Putamen (tissue), 1 donor: ENCODE data around the gene HSPBAP1.
"Not testable (repeated sequence)": the region's sequence is repeated elsewhere in the genome, so short reads cannot be mapped to it uniquely, and the experiment has no call there.

Experiments used
- DNase-seq: peaks from one replicate; pipeline ENCODE4 v3.0.0-alpha.2; 2016; ENCODE audit warnings: low spot score

HSPBAP1 gene

DNA sequence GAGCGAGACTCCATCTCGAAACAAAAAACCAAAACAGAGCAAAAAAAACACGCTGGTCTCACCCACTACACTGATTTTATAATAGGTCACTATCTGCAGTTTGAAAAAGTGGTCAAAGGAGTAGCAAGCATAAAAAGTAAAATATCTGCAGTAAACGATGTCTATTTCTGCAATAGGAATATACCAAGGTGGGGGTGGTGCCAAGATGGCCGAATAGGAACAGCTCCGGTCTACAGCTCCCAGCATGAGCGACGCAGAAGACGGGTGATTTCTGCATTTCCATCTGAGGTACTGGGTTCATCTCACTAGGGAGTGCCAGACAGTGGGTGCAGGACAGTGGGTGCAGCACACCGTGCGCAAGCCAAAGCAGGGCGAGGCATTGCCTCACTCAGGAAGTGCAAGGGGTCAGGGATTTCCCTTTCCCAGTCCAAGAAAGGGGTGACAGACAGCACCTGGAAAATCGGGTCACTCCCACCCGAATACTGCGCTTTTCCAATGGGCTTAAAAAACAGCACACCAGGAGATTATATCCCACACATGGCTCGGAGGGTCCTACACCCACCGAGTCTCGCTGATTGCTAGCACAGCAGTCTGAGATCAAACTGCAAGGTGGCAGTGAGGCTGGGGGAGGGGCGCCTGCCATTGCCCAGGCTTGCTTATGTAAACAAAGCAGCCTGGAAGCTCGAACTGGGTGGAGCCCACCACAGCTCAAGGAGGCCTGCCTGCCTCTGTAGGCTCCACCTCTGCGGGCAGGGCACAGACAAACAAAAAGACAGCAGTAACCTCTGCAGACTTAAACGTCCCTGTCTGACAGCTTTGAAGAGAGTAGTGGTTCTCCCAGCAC is 60.7 kb downstream of the HSPBAP1 start:
- DNase-seq = not testable (repeated sequence)

DNA sequence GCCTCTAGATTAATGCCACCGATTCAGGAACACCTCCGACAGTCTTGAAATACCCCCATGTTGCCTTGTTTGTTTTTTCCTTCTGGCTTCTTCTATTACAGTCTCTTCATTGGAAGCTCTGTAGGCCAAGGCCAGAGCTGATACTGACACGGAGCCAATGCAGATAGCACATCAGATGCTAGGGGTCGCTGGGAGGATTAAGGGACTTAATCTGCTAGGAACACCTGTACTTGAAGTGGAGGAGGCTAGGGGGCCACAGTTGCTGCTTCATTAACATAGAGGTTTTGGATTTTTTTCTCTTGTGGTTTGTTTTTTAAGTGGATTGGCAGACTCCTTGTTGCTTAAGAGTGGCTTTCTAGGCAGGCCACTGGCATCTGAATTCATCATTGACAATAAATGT is 63.4 kb downstream of the HSPBAP1 start:
- no peak for DNase-seq

DNA sequence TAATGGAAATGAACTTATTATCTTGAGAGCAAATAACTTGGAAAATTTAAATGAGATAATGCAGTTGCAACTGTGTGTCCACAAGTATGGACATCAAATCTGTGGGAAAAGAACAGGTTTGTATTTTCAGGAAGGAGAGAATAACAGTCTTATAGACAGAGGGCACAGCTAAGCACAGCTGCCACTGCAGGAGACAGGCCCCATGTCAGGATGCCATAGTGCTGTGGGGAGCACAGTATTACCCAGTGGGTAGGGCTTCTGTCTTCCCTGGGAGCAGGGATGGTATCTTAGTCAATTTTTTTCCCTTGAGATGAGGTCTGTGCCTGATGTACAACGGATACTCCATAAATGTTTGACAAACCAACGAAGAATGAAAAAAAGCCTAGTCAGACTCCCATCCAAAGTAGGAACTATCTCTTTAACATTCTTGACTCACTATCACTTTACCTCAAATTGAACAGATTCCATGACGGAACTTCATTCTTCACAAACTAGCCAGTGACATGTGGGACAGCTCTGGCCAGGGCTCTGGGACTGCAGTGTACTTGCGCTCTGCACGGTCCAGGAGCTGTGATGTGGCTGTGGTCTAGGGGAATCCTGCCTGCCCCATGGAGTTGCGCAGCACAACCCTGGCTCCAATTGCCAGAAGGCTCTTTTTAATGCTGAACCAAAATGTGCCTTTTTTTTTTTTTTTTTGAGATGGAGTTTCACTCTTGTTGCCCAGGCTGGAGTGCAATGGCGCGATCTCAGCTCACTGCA is 64.7 kb downstream of the HSPBAP1 start:
- no peak for DNase-seq

DNA sequence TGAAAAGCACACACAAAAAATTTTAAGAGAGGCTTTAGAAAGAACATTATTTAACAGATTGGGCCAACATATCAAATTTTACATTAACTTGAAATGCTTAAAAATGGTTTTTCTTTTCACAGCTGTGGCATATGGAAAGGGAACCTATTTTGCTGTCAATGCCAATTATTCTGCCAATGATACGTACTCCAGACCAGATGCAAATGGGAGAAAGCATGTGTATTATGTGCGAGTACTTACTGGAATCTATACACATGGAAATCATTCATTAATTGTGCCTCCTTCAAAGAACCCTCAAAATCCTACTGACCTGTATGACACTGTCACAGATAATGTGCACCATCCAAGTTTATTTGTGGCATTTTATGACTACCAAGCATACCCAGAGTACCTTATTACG is 65.4 kb downstream of the HSPBAP1 start:
- DNase-seq = no peak

DNA sequence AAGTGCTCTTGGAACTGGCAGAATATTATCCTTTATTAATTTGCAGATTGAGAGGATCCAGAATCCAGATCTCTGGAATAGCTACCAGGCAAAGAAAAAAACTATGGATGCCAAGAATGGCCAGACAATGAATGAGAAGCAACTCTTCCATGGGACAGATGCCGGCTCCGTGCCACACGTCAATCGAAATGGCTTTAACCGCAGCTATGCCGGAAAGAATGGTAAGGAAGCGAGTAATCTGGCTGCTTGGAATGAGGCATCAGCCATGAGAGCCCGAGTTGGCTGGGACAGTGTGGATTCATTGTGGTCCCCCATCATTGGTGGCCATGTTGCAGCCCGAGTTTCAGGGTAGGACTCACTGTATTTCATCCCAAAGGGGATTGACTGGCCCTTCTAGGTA is 65.9 kb downstream of the HSPBAP1 start:
- no peak for DNase-seq

DNA sequence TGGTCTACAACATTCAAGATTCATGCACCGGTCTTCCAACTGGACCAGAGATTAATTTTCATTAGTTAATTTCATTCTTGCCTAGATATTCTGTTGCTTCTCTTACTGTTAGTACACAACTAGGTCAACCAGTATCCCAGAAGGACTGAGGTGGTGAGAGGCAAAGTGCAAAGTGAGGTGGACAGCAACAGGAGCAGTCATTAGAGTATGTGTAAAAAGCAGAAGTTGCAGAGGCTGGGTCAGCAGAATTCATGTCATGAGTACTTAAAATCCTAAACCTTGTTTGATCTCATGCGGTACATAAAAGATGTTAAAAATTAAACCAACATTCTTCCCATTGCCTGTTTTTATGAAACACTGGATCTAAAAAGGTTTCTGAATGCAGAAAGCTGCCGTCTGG is 66.3 kb downstream of the HSPBAP1 start:
- DNase-seq = no peak

DNA sequence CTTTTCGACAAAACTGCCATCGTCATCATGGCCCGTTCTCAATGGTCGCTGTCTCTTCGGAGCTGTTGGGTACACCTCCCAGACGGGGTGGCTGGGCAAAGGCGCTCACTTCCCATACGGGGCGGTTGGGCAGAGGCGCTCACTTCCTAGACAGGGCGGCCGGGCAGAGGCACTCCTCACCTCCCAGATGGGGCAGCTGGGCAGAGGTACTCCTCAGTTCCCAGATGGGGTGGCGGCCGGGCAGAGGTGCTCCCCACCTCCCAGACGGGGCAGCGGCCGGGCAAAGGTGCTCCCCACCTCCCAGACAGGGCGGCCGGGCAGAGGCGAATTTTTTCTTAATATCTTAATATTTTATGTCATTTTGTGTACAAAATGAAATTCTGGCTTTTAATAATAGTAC is 68.5 kb downstream of the HSPBAP1 start:
- no peak for DNase-seq

DNA sequence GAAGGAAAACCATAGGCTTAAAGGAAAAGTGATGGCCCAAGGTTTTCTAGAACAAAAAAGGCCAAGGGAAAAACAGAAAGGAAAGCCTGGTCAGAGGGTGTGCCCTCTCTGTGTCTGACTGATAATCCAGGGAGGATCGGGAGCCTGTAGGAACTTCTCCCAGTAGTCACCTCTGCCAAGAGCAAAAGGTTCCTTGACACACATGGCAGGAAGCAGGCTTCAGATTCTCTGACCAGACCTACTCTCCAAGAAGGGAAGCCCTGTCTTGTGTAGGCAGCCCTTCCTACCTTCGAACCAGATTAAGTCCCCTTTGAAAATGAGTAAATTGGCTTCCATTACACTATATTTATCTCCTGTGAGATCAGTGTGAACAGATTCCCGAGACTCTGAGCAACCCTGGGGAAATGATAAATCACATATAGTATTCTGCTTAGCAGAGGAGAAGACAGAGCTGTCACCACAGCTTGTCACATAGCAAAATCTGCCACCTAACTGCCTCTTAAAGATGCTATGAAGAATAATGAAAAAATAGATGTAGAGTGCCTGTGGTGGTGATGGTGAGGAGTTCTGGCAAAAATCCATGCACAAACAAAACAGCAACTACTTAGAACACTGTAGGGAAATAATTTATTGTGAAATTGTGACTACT is 74.2 kb downstream of the HSPBAP1 start:
- DNase-seq = peak; percentile 8

DNA sequence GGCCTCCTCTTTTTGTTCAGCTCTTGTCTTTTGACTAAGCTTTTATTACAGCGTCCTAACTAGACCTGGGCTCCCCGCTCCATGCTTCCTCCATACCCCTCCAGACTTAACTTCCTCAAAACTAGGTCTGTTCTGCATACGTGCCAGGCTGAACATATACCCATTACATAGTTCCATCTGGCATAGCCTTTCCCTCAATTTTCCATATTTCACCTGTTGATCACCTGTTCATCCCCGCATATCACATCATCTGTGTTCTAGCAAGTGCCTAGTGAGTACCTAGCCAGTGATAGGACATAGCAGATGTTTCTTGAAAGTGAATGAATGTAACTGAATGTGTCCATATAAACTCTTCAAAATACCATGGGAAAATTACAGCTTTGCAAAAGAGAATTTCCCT is 77.0 kb downstream of the HSPBAP1 start:
- DNase-seq = no peak

DNA sequence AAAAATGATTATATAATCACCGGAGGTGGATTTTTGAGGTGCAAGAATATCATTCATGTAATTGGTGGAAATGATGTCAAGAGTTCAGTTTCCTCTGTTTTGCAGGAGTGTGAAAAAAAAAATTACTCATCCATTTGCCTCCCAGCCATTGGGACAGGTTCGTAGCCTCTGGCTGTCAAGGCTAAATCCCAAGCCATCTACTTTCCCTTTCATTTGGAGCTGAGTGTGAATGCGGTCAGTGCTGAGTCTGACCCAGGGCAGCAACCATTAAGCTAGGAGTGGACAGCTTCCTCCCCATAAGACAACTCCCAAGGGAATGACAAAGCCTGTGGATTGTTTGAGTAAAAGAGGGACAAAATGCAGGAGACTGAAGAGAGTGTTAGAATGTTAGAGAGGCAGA is 79.4 kb downstream of the HSPBAP1 start:
- no peak for DNase-seq

DNA sequence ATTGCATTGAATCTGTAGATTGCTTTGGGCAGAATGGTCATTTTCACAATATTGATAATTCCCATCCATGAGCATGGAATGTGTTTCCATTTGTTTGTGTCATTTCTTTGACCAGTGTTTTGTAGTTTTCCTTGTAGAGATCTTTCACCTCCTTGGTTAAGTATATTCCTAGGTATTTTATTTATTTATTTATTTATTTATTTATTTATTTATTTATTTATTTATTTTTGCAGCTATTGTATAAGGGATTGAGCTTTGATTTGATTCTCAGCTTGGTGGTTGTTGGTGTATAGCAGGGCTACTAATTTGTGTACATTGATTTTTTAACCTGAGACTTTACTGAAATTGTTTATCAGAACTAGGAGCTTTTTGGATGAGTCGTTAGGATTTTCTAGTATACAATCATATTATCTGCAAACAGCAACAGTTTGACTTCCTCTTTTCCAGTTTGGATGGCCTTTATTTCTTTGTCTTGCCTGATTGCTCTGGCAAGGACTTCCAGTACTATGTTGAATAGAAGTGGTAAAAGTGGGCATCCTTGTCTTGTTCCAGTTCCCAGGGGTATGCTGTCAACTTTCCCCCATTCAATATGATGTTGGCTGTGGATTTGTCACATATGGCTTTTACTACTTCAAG is 82.9 kb downstream of the HSPBAP1 start:
- DNase-seq = not testable (repeated sequence)

DNA sequence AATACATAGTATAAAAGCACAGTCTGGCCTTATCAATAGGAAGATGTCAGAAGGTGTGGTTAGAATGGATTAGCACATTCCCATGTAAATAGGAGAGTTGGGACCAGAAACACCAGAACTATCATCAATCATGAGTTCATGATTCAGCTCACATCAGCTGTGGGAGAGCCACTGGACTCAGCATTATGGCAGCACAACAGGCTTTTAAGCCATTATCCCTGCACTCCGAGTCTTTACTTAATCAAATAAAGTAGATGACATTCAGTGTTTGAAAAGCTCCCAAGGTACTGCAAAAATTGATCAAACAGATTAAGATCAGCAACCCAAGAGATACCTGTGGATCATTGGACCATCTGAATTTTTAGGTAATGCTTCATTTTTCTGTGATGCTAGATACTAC is 88.3 kb downstream of the HSPBAP1 start:
- no peak for DNase-seq

DNA sequence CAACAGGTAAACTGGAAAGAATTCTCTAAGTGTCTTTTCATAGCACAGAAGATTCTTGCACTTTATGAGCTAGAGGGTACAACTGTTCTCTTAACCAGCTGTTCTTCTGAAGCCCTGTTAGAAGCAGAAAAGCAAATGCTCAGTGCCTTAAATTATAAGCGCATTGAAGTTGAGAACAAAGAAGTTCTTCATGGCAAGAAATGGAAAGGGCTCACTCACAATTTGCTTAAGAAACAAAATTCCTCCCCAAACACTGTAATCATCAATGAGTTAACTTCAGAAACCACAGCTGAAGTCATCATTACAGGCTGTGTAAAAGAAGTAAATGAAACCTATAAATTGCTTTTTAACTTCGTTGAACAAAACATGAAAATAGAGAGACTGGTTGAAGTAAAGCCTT is 93.4 kb downstream of the HSPBAP1 start:
- no peak for DNase-seq

DNA sequence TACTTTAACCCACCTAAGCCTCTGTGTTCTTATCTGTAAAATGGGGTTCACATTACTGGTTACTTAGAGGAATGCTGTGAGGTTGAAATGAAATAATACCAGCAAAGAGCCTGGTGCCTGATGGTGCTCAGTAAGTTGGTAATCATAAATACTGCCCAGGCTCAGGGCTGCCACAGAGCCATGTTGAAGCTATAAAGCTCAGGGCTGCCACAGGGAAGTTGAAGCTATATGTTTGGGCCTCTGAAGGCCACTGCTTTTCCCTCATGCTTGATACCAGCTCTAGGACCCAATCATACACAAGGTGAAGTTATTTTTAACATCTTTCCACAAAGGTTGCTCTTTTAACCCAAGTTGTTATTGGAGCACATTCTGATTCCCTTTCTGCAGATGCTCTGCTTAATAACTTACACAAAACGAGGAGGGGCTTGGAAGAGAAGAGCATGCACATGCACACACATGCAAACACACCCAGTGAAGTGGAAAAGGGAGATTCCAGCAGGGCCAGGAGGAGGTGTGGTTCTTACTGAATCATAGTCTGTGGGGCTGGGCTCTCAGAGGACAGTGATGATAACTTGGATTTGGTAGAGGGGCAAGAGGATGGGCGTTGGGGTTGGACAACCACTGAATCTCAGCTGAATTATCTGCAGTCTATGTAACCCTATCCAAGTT is 95.5 kb downstream of the HSPBAP1 start:
- no peak for DNase-seq

DNA sequence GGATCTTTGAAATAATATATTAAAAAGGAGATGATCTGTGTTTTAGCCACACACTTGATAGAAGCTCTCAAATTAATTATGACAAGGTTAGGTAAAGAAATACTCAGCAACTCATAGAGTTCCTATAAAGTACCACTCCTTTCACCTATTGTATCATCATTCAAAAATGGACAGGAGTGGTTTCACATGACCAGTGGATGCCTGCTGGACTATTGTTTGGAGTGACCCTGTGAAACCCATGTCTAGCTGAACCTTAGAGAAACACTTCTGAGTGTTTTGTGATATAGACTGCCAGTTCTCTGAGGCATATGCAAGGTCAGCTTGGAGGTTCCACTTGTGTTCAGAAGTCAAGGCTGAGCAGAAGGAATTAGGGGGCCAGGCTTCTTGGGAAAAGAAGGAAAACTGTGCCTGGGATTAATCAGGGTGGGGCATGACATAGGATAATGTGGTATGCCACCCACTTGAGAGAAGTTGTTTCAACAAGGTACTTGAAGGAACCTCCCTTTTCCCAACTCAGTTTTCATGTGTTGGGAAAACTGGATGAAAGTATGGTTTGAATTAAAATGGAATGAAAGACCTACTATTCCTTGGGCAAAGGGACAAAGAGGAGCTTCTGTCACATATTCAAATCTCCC is 97.6 kb downstream of the HSPBAP1 start:
- no peak for DNase-seq

DNA sequence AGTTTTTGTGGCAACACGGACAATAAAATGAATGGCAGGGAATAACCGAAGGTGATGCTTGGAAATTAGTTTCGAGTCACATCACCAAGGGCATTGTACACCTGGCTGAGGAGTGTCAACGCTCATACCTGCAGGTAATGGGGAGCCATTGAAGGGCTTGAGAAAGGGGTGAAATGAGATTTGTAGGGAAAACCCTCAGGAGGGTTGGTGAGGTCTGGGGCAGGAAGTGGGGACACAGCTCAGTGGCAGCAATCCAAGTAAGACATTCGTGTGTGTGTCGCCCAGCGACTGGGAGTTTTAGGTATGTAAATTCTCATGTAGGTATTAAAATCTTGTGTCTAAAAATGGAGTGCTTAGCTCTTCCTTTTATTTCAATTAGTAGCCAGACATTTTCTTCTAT is 98.7 kb downstream of the HSPBAP1 start:
- DNase-seq = no peak

DNA sequence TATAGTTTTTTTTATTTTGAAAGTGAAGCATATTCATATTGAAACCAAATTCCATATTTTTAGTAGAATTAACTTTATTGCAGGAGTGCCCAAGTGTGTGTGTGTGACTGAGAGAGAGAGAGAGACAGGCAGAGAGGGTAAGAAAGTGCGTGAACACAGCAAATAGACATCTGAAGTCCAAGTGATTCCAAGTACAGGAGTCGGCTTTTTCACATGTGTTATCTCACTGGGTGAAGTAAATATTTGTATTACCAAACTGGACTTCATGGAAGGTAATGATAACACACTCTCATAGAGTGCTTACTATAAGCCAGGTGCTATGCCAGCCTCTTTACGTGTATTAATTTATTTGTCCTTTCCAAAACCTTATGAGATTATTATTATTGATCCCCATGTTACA is 101.0 kb downstream of the HSPBAP1 start:
- DNase-seq = no peak

DNA sequence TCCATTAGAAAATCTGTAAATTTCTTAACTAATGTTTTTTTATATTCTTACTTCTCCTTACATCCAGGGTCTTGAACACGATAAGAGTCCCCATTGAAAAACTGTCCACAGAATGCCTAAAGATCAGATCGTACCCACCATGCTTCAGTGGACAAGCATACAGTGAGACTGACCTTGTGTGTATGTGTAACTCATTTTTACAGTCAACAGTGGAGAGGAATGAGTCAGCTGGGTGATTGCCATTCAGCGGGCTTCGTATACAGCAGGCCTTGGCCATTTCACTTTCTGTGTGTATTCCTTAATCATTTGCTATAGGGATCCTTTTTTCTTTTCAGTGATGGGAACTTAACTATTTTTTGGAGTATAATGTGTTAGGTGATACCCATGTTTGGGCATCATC is 102.4 kb downstream of the HSPBAP1 start:
- DNase-seq = no peak

DNA sequence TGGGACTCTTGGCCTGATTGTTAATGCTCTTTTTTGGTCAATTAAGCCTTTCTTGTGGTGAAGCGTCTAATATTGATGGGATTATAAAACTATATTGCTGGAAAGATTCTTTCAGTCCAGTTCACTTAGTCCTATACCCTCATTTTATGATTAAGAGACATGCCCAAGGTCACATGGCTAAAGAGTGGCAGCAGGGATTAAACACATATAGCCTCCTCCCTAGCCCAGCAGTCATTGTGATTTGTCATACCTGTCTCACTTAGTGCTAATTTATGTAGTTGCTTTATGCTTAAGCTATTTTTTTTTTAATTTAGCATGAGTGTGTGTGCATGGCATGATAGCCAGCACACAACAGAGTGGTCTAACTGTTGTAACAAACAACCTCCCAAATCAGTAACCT is 103.5 kb downstream of the HSPBAP1 start:
- DNase-seq = no peak
